Measurements from ENCODE around the gene TMEM131. TPM values are rescaled to one million over a fixed set of nuclear protein-coding genes. Genes with fewer than 3 reads are reported as not detected.

The TMEM131 gene
- total RNA-seq, 2 donors from 2014 or later, result 37.7 to 37.8 TPM

DNA sequence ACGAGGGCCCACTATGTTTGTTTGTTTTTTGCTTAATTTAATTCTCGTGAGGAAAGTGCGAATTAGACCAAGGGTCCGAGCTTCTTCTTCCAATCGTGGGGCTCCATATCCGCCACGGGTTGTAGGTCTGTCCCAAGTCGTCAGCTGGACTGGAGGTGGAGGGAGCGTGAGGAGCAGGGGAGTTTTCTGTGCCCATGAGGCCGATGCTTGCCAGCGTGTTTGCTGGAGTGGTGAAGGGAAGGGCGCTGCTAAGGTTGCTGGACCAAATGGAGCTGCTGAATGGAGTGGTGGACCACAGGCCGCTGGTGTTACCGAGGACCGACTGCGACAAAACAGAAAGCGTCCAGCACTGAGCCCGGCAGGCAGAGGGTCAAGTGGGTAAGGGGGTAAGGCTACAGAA is 238.7 kb downstream of the TMEM131 start:
- intact Hi-C loops (cut with DNase I), result no loop called here
- DNase-seq (ENCODE audit: low spot score), result peak; percentile 31

- intact Hi-C loops (cut with DNase I), result no loop called here
- peak; percentile 26 for DNase-seq (ENCODE audit: low spot score)
These were observed 240.3 kb downstream of the TMEM131 start for GRCh38 chr2:97755491-97755890.

GRCh38 chr2:97754690-97755346 is 240.9 kb downstream of the TMEM131 start:
- intact Hi-C loops (cut with DNase I), result no loop called here

DNA sequence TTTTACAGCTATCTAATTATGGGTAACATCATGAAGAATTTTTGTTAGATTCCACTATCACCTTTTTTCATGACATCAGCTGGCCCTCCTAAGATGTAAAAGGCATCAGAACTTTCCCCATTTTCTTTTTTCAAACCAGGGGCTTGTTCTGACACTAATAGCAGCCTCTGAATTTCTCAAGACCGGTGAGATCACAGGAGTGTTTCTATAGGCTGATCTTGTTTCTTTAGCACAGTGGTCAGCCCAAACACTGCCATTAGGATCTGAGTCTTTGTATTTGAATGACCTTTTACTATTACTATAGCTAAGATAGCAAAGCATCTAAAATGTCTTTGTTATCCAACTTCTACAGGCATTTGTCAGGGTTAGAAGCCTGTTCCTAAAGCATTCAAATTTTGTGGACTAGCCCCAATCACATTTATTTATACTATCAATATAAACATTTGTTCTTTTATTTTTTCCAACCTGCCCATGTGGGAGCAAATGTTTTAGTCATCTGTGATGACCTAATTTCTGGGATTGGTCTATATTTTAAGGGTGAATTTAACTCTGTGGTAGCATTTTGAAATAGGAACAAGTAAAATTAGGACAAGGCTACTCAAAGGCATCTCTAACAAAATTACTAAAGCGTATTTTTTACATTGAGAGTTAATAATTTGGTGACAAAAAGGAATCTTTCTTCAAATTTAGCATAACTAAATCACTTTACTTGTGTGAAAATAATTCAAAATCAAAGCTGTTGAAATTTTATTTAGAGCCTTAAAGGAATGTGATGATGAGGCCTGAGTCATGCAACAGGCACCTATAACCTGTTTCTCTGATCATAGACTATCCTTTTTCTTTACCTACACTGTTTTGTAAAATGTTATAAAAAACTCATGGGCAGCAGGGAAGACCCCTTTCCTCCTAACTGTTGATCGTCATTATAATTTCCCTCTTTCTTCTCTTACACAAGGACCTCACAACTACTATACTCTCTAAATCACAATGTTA is 243.1 kb downstream of the TMEM131 start:
- DNase-seq (ENCODE audit: low spot score), result no peak
- intact Hi-C loops (cut with DNase I), result no loop called here

More at GRCh38 chr2:97754690-97755346, 240.9 kb downstream of the TMEM131 start:
- no peak for DNase-seq (ENCODE audit: low spot score)

DNA sequence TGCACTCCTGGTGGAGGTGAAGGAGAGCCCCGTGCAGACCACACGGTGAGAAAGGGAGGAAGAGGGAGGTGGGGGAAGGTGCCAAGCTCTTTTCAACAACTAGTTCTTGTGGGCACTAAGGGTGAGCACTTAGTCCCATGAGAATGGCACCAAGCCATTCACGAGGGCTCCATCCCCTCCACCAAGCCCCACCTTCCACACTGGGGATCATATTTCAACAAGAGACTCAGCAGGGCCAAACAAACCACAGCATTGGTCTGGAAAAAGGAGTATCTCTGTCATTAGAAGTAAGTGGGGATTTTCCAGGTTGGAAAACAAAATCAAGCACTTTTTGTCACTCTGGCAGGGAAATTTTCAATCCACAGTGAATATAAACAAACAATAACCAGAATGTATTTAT is 244.0 kb downstream of the TMEM131 start:
- DNase-seq (ENCODE audit: low spot score), result peak; percentile 20
- intact Hi-C loops (cut with DNase I), result no loop called here

GRCh38 chr2:97750017-97750416 is 245.7 kb downstream of the TMEM131 start:
- DNase-seq (ENCODE audit: low spot score), result peak; percentile 59
- intact Hi-C loops (cut with DNase I), result no loop called here

DNA sequence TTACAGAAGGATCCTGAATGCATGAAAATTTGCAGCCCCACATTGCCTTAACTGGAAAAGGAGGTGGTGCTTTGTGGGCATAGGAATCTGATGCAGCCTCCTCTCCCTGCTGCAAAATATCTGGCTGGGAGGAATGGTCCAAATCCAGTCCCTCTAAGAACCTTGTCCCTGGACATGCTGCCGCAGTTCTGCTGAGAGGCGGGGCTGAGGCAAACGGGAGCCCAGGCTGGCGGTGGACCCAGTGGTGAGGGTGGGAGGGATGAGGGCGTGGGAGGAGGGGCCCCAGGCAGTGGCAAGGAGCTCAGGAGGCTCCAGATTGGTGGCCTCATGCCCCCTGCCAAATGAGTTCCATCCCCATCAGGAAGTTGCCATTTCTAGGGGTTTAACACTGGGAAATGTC is 246.2 kb downstream of the TMEM131 start:
- intact Hi-C loops (cut with DNase I), result no loop called here
- DNase-seq (ENCODE audit: low spot score), result peak; percentile 67

- DNase-seq (ENCODE audit: low spot score), result no peak
- intact Hi-C loops (cut with DNase I), result no loop called here
These were observed 248.0 kb downstream of the TMEM131 start for GRCh38 chr2:97747716-97748115.

- intact Hi-C loops (cut with DNase I), result no loop called here
- DNase-seq (ENCODE audit: low spot score), result peak; percentile 7
These were observed 248.5 kb downstream of the TMEM131 start for GRCh38 chr2:97747285-97747684.

DNA sequence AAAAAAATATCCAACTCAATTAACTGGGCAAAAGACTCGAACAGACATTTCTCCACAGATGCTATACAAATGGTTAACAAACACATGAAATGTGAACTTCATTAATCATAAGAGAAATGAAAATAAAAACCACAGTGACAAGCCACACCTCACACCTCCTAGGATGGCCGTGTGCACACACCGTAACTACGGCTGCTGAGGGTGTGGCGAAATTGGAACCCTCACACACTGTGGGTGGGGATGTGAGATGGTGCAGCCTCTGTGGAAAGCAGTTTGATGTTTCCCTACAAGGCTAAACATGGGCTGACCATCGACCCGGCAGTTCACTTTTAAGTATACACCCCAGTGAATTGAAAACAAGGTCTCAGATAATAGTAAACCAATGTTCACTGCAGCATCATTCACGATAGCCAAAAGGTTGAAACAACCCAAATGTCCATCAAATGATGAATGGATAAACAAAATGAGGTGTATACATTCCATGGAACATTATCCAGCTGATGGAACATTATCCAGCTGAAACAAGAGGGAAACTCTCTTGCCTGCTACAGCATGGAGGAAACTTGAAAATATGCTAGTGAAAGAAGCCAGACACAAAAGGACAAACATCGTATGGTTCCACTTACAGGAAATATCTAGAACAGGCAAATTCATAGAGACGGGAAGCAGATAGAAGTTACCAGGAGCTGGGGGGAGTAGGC is 250.1 kb downstream of the TMEM131 start:
- intact Hi-C loops (cut with DNase I), result no loop called here
- DNase-seq (ENCODE audit: low spot score), result peak; percentile 28

GRCh38 chr2:97743913-97744312 is 251.8 kb downstream of the TMEM131 start:
- intact Hi-C loops (cut with DNase I), result loop anchor here in 1 of 2 donors (5.0 kb wide), 1 partner anchor 1598 kb away; no protein-coding TSS in a partner anchor
- peak; percentile 34 for DNase-seq (ENCODE audit: low spot score)

GRCh38 chr2:97742381-97742847 is 253.3 kb downstream of the TMEM131 start:
- DNase-seq (ENCODE audit: low spot score), result peak; percentile 28
- intact Hi-C loops (cut with DNase I), result loop anchor here in 1 of 2 donors (5.0 kb wide), 1 partner anchor 1600 kb away; no protein-coding TSS in a partner anchor

GRCh38 chr2:97741686-97742085 is 254.1 kb downstream of the TMEM131 start:
- DNase-seq (ENCODE audit: low spot score), result peak; percentile 40
- intact Hi-C loops (cut with DNase I), result loop anchor here in 1 of 2 donors (5.0 kb wide), 1 partner anchor 1601 kb away; no protein-coding TSS in a partner anchor

DNA sequence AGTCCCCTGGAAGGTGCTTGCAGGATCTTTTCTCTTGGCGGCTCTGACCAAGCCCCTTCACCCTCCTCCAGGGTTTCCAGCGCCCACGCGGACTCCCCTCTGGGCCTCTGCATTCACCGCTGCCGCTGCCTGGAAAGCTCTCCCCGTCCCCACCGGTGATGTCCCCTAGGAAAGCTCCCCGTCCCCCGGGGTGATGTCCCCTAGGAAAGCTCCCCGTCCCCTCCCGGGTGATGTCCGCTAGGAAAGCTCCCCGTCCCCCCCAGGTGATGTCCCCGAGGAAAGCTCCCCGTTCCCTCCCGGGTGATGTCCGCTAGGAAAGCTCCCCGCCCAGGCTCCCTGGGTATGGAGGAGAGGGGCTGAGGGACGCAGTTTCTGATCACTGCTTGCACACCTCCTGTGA is 254.5 kb downstream of the TMEM131 start:
- DNase-seq (ENCODE audit: low spot score), result peak; percentile 70
- intact Hi-C loops (cut with DNase I), result loop anchor here in 1 of 2 donors (5.0 kb wide), 1 partner anchor 1601 kb away; no protein-coding TSS in a partner anchor

DNA sequence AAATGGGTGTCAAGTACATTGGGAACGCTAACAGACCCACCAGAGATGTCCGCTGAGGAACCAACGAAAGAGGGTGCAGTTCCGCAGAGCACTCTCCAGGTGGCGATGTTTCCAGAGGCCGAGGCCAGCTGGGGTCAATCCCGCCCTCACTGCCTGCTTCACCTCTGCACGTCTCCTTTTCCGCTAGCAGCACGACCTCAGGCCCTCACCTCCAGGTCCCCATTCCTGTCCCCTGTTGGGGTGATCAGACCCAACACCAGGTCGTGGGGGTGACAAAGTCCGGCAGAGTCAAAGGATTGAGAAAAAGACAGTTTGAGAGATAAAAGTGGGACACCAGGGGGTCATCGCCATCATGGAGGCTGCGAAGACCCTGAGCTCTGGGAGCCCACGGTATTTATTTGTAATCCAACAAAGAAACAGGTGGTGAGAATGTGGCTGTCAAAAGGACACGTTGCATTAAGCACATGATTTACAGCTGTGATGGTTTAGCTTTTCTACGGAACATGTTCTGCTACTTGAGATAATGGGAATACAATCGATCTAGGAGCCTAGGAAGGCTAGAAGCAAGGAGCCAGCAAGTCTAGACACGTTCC is 255.1 kb downstream of the TMEM131 start:
- intact Hi-C loops (cut with DNase I), result loop anchor here in 1 of 2 donors (5.0 kb wide), 1 partner anchor 1602 kb away; no protein-coding TSS in a partner anchor
- peak; percentile 81 for DNase-seq (ENCODE audit: low spot score)

GRCh38 chr2:97739893-97740245 is 255.9 kb downstream of the TMEM131 start:
- peak; percentile 40 for DNase-seq (ENCODE audit: low spot score)
- intact Hi-C loops (cut with DNase I), result loop anchor here in 1 of 2 donors (5.0 kb wide), 1 partner anchor 1602 kb away; no protein-coding TSS in a partner anchor

DNA sequence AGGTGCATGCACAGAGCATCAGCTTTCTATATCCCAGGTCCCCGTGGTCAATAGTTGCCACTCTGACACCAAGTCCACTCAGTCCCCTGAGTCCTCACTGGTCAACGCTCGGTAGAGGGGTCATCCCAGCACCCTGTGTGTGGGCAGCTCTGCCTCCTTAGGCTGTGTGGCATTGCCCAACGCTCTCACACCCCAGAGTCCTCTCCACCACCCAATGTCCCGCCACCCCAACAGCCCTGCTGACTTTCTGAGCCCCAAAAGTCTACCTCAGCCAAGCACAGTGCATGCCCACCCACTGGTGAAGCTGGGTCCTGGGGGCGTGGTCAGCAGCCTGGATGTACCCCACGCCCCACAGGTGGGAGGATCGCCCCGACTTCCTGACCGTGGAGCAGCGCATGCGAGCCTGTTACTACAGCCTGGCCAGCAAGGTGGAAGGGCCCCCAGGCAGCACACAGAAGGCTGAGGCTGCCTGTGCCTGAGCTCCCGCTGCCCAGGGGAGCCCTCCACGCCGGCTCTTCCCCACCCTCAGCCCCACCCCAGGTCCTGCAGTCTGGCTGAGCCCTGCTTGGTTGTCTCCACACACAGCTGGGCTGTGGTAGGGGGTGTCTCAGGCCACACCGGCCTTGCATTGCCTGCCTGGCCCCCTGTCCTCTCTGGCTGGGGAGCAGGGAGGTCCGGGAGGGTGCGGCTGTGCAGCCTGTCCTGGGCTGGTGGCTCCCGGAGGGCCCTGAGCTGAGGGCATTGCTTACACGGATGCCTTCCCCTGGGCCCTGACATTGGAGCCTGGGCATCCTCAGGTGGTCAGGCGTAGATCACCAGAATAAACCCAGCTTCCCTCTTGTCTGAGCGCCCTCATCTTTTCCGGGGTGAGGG is 256.5 kb downstream of the TMEM131 start:
- intact Hi-C loops (cut with DNase I), result no loop called here
- DNase-seq (ENCODE audit: low spot score), result peak; percentile 69
